Liver (tissue), 3 donors: ENCODE data around the gene CD164.

ENCODE experiments used
- CTCF ChIP-seq: fragments of 150-350 bp; IDR thresholded peaks from 2 replicates; pipeline ENCODE4 v1.5.1; 2017; ENCODE audit warnings: improper control_type of control experiment, low read depth, low read length; ENCODE audit not compliant: missing input control
- HNF4G ChIP-seq: IDR thresholded peaks from 2 replicates; pipeline ENCODE4 v1.6.1; 2016; ENCODE audit warnings: antibody characterized with exemption
- JUND ChIP-seq, 2 donors: IDR thresholded peaks; 2 replicates each; pipeline ENCODE4 v1.6.1; 2016; ENCODE audit warnings: antibody characterized with exemption in 2 of 2
- MAX ChIP-seq: IDR thresholded peaks from 2 replicates; pipeline ENCODE4 v1.6.1; 2016; ENCODE audit warnings: antibody characterized with exemption
- RAD21 ChIP-seq, 2 donors: IDR thresholded peaks; 2 replicates each; pipeline ENCODE4 v1.6.1; 2016; ENCODE audit warnings: antibody characterized with exemption in 2 of 2, mild to moderate bottlenecking in 2 of 2
- SP1 ChIP-seq: IDR thresholded peaks from 2 replicates; pipeline ENCODE4 v1.6.1; 2018; ENCODE audit warnings: antibody characterized with exemption, mild to moderate bottlenecking
- TF ChIP-seq, protein P1 (sequence below): IDR thresholded peaks from 2 replicates; pipeline ENCODE4 v1.6.1; 2016; ENCODE audit warnings: antibody characterized with exemption
- donor health status: healthy.
- donor health status: healthy.

- TF ChIP-seq SP1 (no peak), RAD21 (IDR thresholded peaks at IDR 0.05) (no peak), HNF4G (no peak), CTCF (no peak), MAX (no peak), JUND (IDR thresholded peaks at IDR 0.05) (no peak)
- TF ChIP-seq, protein P1, sequence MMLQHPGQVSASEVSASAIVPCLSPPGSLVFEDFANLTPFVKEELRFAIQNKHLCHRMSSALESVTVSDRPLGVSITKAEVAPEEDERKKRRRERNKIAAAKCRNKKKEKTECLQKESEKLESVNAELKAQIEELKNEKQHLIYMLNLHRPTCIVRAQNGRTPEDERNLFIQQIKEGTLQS: no peak
Measured at GRCh38 chr6:109383438-109383940, 1.2 kb upstream of the CD164 start.
